NCI-H345 treated with DMSO at 0.1 percent for 48 hours (cell line): ENCODE data around the gene PCBP3.

Experiments used
- DNase-seq: peaks from one replicate; lab custom pipeline; 2025; ENCODE audit not compliant: unreplicated experiment; lab: John Stamatoyannopoulos, UW

PCBP3 gene

GRCh38 chr21:45900034-45900868 lies 256.7 kb downstream of the PCBP3 start:
- no peak for DNase-seq

GRCh38 chr21:45901061-45901690 lies 257.7 kb downstream of the PCBP3 start:
- no peak for DNase-seq

DNA sequence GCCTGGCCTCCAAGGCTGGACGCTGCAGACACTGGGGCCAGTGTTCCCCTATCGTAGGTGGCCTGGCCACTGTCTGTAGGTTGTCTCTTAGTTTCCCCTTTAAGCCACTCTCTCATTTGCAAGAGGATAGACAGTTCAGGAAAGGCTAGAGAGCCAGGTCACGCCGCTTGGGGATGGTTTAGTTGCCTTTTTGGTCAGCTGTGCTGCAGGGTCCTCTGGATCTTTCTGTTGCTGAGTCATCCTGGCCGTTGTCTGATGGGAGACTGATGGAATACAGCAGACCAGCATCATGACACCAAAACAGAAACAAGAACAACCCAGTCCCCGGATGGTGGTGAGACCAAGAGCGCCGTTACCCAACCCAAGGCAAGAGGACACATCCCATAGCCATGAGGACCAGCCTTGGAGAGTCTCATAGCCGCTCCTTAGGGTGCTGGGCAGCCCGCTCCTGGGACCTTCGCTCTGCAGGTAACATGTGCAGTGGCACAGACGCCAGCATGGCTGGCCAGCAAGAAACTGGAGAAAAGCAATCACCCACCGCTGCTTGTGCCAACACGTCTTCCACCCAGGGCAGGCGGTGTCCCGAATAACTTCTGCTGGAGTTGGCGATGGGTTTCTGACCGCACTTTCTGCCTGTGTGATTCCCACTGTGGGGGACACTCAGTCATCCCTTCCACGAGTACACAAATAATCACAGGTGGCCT lies 258.9 kb downstream of the PCBP3 start:
- DNase-seq = no peak

DNA sequence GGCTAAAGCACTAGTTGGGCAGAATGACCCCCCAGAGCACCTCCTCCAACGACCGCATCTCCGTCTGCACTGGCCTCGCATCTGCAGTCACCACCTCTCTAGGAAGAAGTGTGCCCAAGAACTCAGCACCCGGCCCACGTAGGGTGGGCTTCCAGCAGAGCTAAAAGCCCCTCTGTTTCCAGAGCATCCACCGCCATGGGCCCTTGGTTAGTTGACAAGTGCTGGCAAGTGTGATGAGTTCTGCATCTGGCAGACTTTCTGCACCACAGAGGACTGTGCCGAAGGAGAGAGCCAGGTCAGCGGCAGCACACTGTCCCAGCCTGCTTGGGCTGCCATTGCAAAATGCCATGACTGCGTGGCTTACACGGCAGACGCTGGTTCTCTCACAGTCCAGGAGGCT lies 261.7 kb downstream of the PCBP3 start:
- no peak for DNase-seq

GRCh38 chr21:45906196-45906805 lies 262.8 kb downstream of the PCBP3 start:
- DNase-seq = no peak

DNA sequence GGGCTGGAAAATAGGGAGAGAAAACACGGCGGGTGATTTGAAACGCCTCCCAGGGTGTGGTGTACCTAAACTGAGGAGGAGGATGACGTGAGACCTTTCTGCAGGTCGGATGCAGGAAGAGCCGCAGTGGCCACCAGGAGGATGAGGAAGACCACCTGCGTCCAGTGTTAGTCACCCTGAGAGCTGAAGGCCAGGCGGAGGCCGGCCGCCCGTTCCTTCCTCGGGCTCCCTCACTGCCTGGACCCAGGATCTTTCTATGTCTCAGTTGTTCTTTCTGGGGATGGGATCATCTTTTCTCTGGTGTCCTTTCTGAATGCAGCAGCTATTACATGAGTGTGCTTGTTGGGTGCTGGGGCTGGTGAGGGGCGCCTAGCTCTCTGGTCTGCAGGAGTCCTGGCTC lies 263.3 kb downstream of the PCBP3 start:
- DNase-seq = no peak

GRCh38 chr21:45908536-45909237 lies 265.2 kb downstream of the PCBP3 start:
- DNase-seq = no peak

GRCh38 chr21:45909238-45909988 lies 265.9 kb downstream of the PCBP3 start:
- DNase-seq = no peak

DNA sequence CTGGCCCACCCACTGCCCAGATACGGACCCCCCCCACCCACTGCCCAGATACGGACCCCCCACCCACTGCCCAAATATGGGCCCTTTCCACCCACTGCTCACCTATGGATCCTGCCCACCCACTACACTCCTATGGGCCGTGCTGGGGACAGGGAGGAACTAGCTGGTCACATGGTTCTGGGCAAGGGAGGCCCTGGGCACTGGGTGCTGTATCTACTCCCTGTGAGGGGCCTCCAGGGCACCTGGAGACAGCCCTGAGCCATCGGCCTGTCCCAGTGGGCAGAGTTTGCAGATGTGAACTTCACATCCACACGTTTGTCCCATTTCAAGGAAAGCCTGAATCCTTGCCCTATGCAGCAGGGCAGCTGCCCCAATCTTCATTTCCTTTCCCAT lies 266.6 kb downstream of the PCBP3 start:
- DNase-seq = no peak

DNA sequence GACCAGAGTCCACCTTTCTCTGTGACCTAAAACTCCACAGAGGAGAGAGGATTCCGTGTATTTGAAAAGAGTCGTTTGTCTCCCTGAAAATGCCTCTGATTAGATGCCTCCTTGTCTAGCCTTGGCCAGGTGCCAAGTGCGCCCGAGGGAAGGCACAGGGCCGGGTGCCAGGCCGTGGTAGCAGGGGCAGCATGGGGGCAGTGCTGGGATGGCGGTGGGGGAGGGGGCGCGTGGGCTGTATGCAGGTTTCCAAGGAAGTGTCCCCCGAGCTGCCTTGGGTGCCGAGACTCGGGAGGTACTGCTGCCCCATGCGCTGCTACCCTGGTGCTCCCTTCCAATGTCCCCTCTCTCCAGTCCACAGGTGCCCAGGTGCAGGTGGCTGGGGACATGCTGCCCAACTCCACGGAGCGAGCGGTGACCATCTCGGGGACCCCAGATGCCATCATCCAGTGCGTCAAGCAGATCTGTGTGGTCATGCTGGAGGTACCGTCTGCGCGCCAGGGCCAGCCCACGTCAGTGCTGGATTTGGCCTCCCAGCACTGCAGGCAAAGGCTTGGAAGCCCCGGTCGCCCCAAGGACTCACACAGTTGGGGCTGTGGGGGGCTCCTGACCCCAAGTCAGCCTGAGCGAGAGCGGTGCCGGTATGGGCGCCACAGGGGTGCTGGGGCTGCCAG lies 267.2 kb downstream of the PCBP3 start:
- DNase-seq = peak; percentile 3

- DNase-seq = no peak
Observed at GRCh38 chr21:45911806-45912325, 268.3 kb downstream of the PCBP3 start.

DNA sequence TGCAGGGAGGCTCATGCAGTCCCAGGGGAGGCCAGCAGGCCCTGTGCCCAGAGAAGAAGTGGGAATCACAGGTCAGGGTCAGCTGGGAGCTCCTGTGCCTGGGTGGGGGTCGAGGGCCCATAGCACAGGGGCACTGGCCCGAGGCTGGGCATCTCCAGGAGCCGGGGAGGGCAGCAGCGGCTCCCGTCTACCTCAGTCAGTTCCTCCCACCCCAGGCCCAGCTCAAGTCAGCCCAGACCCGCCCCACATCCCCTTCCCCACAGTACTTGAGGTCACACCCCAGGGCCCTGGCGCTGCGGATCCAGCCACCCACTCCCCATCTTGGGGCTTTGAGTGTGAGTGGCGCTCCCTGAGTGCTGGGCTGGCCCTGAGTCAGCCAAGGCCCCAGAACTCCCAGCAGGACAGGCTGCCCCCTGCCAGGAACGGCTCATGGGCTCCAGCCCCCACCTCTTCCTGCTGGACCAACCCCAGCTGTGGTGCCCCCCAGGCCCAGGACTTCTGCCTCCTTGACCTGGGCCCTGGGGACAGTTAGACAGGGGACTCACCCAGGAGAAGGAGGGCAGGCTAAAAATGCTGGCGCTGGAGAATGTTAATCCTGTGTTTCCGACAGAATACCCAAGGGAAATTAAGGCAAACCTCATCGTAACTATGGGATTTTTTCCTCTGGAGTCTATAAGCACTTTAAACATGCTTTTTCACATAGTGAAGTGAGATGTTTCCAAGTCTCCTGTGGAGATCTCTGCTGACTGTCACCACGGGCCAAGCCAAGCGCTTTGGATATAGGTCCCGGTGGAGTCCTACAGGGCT lies 269.3 kb downstream of the PCBP3 start:
- no peak for DNase-seq

GRCh38 chr21:45913418-45913765 lies 269.9 kb downstream of the PCBP3 start:
- no peak for DNase-seq

- DNase-seq = no peak
Observed at GRCh38 chr21:45913886-45914285, 270.4 kb downstream of the PCBP3 start.

DNA sequence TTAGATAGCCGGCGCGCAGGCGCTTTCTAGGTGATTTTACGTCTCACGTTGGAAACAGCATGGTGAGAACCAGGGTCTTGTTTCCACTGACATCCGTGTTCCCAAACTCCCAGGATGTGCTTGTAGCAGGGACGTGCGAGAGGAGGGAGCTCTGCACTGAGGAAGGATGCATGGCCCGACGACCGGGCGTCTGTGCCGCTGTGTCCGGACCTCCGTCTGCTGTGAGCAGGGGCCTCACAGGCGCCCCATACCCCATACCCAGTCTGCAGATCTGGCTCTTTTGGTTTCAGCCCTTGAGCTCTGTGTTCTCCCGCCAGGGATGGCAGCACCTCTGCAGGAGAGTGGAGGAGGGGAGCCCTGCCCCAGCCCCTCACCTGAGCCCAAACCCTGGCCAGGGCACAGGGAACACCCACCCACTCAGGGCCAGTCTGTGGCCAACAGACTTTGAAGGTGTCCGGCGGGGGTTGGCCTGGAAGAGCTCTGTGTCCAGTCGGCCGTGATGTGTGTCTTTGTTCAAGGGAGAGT lies 270.9 kb downstream of the PCBP3 start:
- DNase-seq = no peak

GRCh38 chr21:45916011-45916840 lies 272.7 kb downstream of the PCBP3 start:
- DNase-seq = no peak

GRCh38 chr21:45917241-45917640 lies 273.7 kb downstream of the PCBP3 start:
- no peak for DNase-seq

DNA sequence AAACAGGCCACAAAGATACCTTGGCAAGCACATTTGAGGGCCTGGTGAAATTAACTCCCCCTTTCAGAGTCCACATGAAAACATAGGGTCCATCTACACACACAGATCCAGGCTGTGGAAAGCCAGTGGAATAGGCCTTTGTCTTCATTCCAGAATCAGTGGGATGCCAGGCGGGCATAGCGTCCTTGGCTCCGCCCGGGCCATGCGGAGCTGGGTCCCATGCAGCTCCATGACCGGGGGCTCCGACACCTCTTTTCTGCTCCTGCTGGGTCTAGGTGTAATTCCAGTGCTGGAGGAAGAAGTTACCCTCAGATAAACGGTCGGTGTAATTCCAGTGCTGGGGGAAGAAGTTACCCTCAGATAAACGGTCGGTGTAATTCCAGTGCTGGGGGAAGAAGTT lies 274.5 kb downstream of the PCBP3 start:
- DNase-seq = no peak
